Neutrophil (primary cell): ENCODE results near the gene CKS1B.
A peak's percentile ranks its signal among the peaks of the same experiment; 100 is the strongest.

Experiments
- H3K27ac ChIP-seq: fragments of 200-600 bp; sonication (generic); 2 replicates; pipeline ENCODE4 v1.5.1; 2016; ENCODE audit warnings: mild to moderate bottlenecking, moderate library complexity
- H3K27me3 ChIP-seq: fragments of 200-600 bp; sonication (generic); 2 replicates; pipeline ENCODE4 v1.6.0; 2016; ENCODE audit warnings: mild to moderate bottlenecking
- H3K36me3 ChIP-seq: fragments of 200-600 bp; sonication (generic); 2 replicates; pipeline ENCODE4 v1.5.1; 2017
- H3K4me1 ChIP-seq, 2 experiments: fragments of 200-600 bp in 1 of 2; sonication (generic) in 1 of 2; 1 replicate in 1 of 2; 2 replicates in 1 of 2; pipeline versions ENCODE4 v1.5.1 to v1.6.1; 2013 to 2016; ENCODE audit warnings: low read depth in 1 of 2, low read length in 1 of 2, mild to moderate bottlenecking in 1 of 2, moderate library complexity in 1 of 2; ENCODE audit not compliant: control insufficient read depth in 1 of 2, insufficient read depth in 1 of 2
- H3K4me3 ChIP-seq, 2 experiments: fragments of 200-600 bp in 1 of 2; sonication (generic) in 1 of 2; 1 replicate in 1 of 2; 2 replicates in 1 of 2; pipeline ENCODE4 v1.5.1; 2013 to 2016; ENCODE audit warnings: low read depth in 1 of 2, low read length in 1 of 2, mild to moderate bottlenecking in 1 of 2, moderate library complexity in 1 of 2
- H3K9me3 ChIP-seq: fragments of 200-600 bp; sonication (generic); 2 replicates; pipeline ENCODE4 v1.5.1; 2016
- TF ChIP-seq, protein P1 (sequence below): fragments of 200-600 bp; sonication (generic); IDR thresholded peaks from 2 replicates; pipeline ENCODE4 v1.5.1; 2016; ENCODE audit warnings: antibody characterized with exemption

The CKS1B gene

DNA sequence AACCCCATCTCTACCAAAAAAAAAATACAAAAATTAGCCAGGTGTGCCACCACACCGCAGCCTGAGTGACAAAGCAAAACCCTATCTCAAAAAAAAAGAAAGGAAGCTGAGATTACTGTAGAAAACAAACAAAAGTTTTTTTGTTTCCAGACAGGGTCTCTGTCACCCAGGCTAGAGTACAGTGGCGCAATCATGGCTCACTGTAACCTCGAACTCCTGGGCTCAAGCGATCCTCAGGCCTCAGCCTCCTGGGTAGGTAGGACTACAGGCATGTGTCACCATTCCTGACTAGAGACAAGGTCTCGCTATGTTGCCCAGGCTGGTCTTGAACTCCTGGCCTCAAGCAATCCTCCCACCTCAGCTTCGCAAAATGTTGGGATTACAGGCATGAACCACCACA lies 10.1 kb upstream of the CKS1B start:
- Histone ChIP-seq H3K9me3 (no peaks in the 10 kb centered on the region), H3K4me1 (peaks cover 21 to 27% of the 10 kb centered on the region in 2 experiments), H3K27me3 (no peaks in the 10 kb centered on the region), H3K4me3 (no peak overlapping the region), H3K36me3 (peaks cover 66% of the 10 kb centered on the region), H3K27ac (peak overlapping the region; percentile 36)
- TF ChIP-seq, protein P1, sequence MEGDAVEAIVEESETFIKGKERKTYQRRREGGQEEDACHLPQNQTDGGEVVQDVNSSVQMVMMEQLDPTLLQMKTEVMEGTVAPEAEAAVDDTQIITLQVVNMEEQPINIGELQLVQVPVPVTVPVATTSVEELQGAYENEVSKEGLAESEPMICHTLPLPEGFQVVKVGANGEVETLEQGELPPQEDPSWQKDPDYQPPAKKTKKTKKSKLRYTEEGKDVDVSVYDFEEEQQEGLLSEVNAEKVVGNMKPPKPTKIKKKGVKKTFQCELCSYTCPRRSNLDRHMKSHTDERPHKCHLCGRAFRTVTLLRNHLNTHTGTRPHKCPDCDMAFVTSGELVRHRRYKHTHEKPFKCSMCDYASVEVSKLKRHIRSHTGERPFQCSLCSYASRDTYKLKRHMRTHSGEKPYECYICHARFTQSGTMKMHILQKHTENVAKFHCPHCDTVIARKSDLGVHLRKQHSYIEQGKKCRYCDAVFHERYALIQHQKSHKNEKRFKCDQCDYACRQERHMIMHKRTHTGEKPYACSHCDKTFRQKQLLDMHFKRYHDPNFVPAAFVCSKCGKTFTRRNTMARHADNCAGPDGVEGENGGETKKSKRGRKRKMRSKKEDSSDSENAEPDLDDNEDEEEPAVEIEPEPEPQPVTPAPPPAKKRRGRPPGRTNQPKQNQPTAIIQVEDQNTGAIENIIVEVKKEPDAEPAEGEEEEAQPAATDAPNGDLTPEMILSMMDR, result no peak

DNA sequence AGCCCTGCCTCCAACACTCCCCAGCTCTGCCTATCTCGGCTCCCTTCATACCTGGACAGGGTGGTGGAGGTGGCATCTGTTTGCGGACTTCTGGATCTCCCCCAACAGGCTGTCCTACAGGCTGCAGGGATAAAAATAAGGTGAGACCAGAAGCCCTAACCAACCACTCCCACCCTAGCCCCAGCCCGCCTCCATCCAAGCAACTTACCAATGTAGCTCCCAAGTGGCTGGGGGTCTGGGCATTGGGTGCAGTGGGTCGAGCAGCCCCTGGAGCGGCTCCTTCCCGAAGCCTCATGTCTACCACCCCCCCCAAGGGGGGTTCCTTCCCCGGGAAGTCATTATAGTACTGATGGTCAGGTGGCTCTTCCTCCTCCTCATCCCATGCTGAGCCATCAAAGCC lies 8.4 kb upstream of the CKS1B start:
- no peaks in the 10 kb centered on the region for H3K27me3 ChIP-seq
- H3K36me3 ChIP-seq, result peaks cover 66% of the 10 kb centered on the region
- H3K27ac ChIP-seq, result no peak overlapping the region
- H3K4me1 ChIP-seq, result peaks cover 20 to 27% of the 10 kb centered on the region in 2 experiments
- TF ChIP-seq, protein P1, result no peak
- no peaks in the 10 kb centered on the region for H3K9me3 ChIP-seq
- no peak overlapping the region for H3K4me3 ChIP-seq

GRCh38 chr1:154967331-154967950 lies 7.0 kb upstream of the CKS1B start:
- Histone ChIP-seq H3K27me3 (no peaks in the 10 kb centered on the region), H3K4me3 (no peak overlapping the region), H3K36me3 (peaks cover 66% of the 10 kb centered on the region), H3K27ac (no peak overlapping the region), H3K4me1 (peaks cover 23 to 28% of the 10 kb centered on the region in 2 experiments), H3K9me3 (no peaks in the 10 kb centered on the region)
- TF ChIP-seq, protein P1, result no peak

DNA sequence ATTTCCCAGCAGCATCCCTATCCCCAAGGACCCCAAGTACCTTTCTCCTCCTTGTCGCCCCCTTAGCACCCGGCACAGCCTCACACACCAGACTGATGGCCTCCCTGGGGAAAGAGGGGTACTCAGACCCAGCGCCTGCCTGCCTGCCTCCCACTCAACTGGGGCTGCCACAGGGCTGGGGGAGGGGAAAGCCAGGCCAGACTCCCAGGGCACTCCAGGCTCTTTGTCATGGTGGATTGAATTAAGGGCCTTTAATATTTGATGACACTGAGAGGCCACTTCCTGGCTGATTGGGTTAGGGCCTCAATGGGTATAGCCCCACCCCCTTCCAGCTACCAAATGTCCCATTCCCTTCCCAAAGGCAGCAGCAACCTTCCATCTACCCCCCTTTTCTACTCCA lies 5.8 kb upstream of the CKS1B start:
- no peaks in the 10 kb centered on the region for H3K27me3 ChIP-seq
- peaks cover 55% of the 10 kb centered on the region for H3K36me3 ChIP-seq
- H3K4me3 ChIP-seq, result no peak overlapping the region
- peaks cover 34% of the 10 kb centered on the region in 2 experiments for H3K4me1 ChIP-seq
- no peak overlapping the region for H3K27ac ChIP-seq
- TF ChIP-seq, protein P1, result no peak
- no peaks in the 10 kb centered on the region for H3K9me3 ChIP-seq

DNA sequence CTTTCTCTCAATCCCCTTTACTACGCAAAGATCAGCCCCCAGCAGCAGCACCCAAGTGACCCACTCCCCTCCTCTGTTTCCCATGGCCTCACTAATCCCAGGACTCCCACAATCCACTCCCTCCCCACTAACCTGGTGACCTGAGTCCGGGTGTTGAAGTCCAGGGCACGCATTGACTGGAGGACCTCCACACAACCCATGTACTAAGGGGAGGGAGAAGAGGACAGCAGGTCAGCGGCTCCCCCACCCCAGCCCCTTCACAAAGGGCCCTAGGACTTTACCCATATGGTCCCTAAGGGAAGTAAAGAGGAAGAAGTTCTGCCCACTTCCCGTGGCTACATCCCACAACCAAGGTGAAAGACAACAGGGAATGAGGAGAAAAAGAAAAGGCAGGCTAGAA lies 5.2 kb upstream of the CKS1B start:
- no peaks in the 10 kb centered on the region for H3K27me3 ChIP-seq
- TF ChIP-seq, protein P1, result no peak
- peaks cover 36 to 38% of the 10 kb centered on the region in 2 experiments for H3K4me1 ChIP-seq
- no peaks in the 10 kb centered on the region for H3K9me3 ChIP-seq
- peaks cover 50% of the 10 kb centered on the region for H3K36me3 ChIP-seq
- no peak overlapping the region for H3K27ac ChIP-seq
- H3K4me3 ChIP-seq, result no peak overlapping the region
